ENCODE data around the gene CDH22.
A peak's percentile ranks its signal among the peaks of the same experiment; 100 is the strongest.

Gene CDH22

DNA sequence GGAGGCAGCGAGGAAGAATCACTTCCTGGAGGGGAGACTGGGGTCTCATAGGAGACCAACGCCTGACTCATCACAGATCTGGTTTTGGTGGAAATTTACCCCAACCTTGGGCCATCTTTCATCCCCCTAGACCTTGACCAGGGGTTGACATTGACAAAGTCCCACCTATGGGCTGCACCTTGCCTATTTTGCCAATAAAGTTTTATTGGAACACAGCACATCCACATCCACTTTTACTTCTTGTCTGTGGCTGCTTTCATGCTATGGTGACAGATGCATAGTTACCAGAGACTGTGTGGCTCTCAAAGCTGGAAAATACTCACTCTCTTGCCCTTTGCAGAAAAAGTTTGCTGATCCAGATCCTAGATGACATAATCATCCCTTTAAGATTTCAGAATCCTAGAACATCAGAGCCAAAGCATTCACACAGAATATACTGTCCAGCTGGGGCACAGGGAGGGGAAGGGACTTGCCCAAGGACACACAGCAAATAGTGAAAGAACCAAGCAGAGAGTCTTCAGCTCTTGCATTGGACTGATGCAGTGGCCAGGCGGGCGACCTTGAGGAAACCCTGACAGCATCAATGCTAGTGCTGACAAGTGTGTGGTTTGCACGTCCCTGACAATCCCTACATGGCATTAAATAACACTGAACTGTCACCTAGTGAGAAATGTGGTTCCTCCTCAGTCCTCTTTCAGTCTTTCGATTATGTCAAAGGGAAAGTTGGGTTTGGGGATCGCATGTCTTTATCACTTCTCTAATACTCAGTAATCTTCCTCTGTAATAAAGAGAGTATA, 149.0 kb downstream of the CDH22 start:
- FAIRE-seq (no peak), DNase-seq (ENCODE audit: extremely low spot score, insufficient read length, low read depth) (no peak)

DNA sequence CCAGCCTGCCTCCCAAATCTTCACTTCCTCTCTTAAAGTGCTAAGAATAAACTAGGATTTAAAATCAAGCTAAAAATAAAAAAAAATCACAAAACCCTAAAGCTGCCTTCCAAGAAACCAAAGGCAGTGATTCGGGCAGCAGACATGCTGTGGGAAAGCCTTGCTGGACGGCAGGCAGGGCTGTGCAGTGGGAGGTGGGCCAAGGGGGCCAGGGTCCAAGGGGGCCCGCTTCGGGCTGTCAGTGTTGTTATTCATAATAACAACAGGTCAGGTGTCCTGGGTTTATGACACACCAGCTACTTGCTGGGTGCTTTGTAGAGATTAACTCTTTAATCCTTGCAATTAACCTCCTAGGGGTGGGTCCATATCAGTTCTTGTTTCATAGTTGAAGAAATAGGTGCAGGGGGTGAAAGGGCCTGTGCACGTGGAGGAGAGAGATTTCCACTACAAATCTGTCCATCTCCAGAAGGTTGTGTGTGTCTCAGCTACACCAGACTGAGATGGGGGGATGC, 149.8 kb downstream of the CDH22 start:
- no peak for FAIRE-seq
- DNase-seq (ENCODE audit: extremely low spot score, insufficient read length, low read depth), result no peak

DNA sequence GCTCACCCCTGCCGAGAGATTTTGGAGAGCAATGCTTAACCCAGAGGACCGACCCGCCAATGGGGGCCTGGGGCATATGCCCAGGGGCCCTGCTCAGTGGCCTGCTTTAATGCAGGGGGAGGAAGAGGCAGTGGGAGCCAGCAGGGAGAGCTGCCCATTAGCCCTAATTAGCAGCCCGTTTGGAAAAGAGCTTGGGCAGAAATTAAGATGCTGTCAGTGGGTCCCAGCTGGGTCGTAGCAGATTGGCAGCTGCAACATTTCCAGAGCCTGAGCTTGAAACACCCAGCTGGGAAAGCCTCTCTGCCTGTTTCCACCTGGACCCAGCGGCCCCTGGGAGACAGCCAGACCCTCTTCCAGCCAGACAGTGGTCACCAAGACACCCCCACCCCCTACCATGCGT, 150.7 kb downstream of the CDH22 start:
- FAIRE-seq, result no peak

DNA sequence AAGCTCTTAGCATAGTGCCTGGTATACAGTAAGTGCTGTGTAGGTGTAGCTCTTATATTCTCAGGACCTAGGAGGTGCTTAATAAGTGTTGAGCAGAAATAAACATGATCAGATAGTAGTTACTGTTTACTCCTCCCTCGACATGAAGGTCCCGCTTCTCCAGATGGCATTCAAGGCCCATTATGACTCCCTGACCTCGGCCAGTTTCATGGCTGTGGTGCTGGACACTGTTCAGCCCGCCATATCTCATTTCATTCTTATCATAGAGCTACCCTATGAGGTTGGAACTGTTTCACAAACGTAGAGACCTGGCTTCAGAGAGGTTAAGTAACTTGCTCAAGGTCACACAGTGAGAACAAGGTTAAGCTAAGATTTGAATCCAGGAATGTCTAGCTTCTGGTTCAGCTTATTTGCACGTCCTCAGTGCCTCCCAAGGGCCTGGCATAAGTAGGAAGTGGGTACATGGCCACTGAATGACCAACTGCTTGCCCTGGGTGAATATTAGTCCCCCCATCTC, 151.2 kb downstream of the CDH22 start:
- no peak for DNase-seq (ENCODE audit: extremely low spot score, insufficient read length, low read depth)
- no peak for FAIRE-seq

More for the DNA sequence above, 150.7 kb downstream of the CDH22 start:
- DNase-seq (ENCODE audit: extremely low spot score, insufficient read length, low read depth), result no peak

DNA sequence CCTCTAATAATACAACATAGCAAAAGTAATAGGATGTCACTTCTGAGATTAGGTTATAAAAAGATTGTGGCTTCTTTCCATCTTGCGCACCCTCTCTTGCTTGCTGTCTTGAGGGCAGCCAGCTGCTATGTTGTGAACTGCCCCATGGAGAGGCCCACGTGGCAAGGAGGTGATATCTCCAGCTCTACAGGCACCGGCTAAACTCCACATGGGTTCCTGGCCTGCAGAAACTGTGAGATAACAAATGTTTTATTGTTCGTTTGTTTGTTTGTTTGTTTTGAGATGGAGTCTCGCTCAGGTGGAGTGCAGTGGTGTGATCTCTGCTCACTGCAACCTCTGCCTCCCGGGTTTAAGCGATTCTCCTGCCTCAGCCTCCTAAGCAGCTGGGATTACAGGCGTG, 152.2 kb downstream of the CDH22 start:
- no peak for DNase-seq (ENCODE audit: extremely low spot score, insufficient read length, low read depth)
- no peak for FAIRE-seq

DNA sequence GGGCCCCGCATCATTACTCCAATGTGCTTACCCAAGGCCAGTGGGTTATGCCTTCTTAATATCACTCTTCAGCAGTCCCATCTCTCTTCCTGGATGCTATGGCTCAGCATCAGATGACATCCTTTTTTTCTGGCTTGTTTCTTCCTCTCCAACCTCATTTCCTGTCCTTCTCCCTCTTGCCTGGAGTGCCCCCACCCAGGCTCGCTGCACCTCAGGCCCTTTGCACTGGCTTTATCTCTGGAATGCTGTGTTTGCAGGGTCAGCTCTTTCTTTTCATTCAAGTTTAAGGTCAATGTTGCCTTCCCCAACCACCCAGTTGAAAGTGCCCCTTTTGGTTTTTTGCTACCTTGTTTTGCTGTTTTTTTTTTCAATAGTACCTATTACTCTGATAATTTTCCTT, 153.5 kb downstream of the CDH22 start:
- no peak for FAIRE-seq
- DNase-seq (ENCODE audit: extremely low spot score, insufficient read length, low read depth), result no peak

DNA sequence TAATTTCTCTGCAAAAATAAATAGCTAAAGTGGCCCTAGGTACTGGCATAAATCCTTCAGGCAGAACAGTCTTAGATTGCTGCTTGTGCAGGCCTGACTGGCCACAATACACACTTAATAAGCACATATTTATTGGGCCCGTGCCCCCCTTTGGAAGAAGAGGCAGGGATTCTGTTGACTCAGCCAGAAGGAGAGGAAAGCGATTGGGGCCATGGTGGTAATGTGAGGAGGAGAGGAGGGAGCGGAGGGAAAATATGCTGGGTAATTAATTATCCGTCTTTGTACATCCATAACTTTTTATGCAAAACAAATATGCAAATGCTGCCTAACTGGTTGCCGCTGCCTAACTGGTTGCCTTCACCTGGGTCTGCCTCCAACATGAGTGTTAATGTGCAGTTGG, 154.0 kb downstream of the CDH22 start:
- DNase-seq (ENCODE audit: extremely low spot score, insufficient read length, low read depth) (no peak), FAIRE-seq (no peak)

DNA sequence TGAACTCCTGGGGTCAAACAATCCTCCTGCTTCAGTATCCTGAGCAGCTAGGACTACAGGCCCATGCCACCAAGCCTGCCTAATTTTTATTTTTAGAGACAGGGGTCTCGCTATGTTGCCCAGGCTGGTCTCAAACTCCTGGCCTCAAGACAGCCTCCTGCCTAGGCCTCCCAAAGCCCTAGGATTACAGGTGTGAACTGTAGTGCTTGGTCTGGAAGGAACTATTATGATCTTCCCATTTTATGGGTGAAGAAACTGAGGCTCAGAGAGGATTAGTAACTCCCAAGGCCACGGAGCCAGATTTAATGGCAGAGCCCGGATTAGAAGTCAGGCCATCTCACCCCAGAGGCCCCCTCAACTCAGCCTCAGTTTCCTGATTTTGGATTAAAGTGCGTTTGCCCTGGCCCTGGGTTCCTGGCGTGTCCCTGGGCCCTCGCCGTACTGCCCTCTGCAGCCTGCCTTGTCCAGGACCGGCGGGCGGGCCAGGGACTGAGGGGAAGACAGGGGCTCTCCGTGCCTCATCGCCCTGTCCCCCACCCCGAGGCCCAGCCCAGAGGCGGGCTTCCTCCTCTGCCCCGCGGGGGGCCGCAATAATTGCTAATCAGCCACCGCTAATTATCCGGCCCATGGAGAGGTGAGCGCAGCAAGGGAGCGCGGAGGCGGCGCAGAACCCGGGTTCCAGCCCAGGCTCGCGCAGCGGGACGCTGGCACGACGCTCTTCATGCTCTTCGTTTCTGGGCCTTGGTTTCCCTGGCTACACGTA, 155.3 kb downstream of the CDH22 start:
- DNase-seq (ENCODE audit: extremely low spot score, insufficient read length, low read depth) (no peak), FAIRE-seq (no peak)

DNA sequence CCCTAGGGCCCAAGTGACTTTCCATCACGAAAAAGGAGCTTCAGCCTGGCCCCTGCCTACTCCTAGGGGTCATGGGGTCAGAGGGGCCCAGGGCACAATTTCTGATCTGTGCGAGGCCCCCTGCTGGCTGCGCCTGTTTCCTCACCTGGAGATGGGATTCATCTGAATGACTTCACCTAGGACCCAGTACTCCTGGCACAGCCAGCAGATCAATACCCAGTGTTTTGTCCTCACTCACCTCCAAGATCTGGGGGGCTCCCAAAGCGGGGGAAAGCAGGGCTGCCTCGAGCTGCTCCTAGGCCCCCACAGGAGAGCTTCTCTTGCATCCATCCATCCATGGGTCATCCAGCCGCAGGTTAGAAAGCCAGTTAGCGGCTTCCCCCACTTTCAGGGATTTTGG, 156.4 kb downstream of the CDH22 start:
- FAIRE-seq (no peak), DNase-seq (ENCODE audit: extremely low spot score, insufficient read length, low read depth) (peak; percentile 28)

DNA sequence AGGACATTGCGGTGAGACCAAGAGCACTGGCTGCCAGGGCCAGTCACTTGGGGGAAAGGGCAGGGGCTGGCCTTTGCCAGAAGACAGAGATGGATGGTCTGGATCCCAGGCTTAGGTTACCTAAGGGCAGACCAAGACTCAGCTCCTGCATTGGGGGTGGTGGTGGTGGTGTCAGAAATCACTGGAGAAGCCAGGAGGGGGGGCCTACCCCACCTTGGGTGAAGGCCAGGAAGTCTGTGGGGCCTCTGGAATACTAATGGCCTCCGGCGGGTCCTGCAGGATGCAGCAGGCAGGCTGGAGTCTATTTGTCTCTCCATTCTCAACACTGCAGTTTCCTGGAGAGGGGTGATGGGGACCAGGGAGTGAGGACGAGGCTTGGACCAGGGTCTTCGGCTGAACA, 157.4 kb downstream of the CDH22 start:
- no peak for FAIRE-seq

DNA sequence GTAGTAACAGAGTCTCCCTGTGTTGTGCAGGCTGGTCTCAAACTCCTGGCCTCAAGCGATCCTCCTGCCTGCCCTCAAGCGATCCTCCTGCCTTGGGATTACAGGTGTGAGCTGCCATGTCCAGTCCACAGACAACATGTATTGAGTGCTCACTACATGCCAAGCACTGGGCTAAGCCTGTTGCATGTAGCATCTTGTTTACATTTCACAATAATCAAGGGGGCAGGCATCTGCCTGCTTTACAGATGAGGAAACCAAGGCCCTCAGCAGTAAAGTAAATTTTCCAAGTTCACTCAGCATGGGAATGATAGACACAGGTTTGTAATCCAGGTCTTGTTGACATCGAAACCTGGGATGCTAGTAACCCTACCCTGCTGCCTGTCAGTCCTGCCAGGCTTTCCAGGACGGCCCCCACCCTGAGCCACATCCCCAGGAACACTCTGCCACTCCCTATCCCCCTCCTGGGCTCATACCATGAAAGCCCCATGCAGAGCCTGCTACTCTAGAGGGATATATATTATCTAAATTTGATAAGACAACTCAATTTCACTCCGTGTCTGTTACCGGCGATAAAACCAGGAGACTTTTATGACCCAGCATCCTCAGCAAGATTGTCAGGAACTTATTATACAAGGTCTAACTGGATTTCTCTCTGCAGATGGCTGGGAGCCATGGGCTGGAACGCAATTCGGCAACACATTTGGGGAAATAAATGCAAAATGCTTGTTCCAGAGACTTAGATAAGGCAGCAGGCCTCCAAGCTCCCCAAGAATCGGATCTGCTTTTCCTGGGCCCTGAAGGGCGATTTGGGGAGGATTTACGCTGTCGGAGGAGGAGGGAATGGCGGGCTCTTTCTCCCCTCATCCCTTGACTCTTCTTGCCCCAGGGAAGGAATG, 159.7 kb downstream of the CDH22 start:
- FAIRE-seq, result no peak
- no peak for DNase-seq (ENCODE audit: extremely low spot score, insufficient read length, low read depth)

More for the DNA sequence above, 157.4 kb downstream of the CDH22 start:
- DNase-seq (ENCODE audit: extremely low spot score, insufficient read length, low read depth), result no peak

DNA sequence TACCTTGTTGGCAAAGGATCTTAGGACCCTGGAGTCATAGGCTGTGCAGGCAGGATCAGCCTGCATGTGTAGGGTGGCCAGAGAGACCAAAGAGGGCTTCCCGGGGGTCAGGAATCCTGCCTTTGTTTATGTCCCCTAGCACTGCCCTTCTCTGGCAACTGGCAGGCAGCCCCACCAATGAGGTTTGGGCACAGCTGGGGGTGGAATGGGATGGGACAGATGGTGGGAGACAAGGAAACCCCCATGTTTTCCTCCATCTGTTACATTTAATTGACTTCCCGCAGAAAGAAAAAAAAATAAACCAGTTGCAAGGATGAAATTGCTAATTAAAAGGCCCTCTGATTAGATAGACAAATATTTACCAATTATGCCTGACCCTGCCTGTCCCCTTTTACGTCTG, 162.6 kb downstream of the CDH22 start:
- DNase-seq (ENCODE audit: extremely low spot score, insufficient read length, low read depth) (no peak), FAIRE-seq (no peak)

DNA sequence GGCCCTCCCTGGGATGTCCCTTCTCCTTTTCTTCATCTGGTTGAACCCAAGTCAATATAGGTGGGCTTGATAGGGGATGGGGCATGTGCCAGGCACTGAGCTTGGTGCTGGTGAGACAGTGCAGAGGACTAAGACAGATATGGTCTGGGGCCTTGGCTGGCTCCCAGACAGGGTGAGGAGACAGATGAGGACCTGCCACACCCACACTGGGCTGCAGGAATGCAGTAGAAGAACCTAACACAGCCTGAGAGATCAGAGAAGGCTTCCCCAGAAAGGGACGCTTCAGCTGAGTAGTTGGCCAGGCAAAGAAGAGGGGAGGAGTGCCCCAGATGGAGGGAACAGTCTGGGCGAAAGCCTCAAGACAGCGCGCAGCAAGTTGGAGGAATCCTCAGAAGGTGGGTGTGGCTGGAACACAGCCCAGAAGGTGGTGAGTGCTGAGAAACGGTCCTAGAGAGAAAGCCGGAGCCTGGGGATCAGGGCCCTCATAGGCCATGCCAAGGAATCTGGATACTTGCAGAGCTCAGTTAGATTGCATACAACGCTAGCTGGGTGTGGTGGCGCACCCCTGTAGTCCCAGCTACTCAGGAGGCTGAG, 163.8 kb downstream of the CDH22 start:
- no peak for FAIRE-seq
- DNase-seq (ENCODE audit: extremely low spot score, insufficient read length, low read depth), result no peak

DNA sequence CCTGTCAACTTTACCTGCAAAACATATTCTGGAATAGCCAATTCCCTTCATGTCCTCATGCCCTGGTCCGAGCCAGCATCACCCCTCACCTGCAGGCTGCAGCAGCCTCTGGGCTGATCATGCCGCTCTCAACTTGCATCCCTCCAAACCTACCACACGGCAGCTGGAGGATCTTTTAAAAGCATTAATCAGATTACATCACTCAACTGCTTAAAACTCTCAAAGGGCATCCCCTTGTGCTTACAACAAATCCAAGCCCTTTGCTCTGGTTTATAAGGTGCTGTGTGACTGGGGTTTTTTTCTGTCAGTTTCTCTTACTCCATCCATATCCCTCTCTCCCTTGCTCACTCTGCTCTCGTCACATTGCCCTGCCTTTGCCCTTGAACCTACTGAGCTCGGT, 166.2 kb downstream of the CDH22 start:
- DNase-seq (ENCODE audit: extremely low spot score, insufficient read length, low read depth), result no peak

DNA sequence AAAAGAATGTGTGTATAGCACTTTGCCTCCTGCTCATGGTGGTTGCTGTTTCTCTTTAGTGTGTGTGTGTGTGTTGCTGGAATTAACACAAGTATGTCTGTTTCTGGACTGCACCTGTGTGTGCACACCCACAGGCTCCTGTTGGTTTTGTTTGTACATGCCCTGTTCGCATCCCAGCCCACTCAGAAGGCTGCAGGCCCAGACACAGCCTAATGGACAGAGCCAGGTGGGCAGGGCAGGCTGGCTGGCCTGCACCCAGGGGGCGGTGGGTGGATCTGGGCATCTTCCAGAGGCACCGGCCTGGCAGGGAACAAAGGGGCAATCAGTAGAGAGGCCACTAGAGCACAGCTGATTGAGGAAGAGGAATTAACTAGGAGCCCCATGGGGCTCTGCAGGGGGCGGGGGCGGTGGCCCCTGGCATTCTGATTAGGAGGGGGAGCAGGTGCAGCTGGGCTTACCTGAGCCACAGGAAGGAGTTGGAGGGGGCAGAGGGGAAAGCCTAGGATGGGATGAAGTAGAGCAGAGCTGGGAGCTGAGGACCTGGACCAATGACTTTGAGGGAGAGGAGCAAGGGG, 168.3 kb downstream of the CDH22 start:
- DNase-seq (ENCODE audit: extremely low spot score, insufficient read length, low read depth) (no peak), FAIRE-seq (no peak)

More for the DNA sequence above, 166.2 kb downstream of the CDH22 start:
- no peak for FAIRE-seq

DNA sequence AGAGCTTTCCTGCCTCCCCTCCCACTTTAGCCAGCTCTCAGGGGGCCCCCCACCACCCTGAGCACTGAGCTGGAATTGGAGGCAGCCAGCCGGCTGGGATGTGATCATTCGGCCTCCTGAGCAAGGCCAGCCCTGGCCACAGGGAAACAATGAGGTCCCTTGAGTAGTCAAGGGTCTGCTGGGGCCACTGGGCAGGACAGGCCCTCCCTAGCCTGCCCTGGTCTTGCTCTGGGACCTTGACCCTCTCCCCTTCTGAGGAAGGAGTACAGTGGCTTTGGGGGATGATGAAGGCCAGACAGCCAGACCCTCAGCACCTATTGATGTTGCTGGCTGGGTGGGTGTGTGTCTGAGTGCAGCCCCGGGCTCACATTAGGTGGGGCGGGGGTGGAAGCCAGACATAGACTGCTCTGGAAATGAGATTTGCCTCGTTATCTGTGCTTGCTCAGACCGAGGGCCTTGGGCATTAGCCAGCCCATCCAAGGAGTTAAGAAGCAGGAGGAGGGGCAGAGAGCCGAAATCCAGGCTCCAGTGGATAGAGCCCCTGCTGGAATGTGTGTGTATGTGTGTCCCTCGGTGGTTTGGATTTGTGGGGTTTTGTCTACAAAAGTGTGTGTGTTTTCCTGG, 168.9 kb downstream of the CDH22 start:
- no peak for FAIRE-seq
- no peak for DNase-seq (ENCODE audit: extremely low spot score, insufficient read length, low read depth)

DNA sequence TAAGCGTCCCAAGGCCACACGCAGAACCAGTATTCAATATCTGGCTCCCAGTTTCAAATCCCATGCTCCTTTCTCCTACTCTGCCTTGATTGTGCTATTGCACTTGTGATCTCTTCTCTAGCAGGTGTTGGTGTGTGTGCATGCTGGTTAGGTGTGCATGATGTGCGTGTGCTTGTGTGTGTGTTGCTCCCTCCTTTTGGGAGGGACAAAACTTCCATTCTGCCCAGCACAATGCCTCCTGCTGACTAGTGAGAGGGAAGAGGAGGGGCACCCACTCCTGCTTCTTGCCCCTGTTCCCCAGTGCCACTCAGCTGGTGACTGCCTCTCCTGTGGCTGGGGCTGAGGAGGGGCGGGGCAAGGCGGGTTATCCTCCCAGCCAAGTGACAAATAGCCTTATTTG, 170.5 kb downstream of the CDH22 start:
- FAIRE-seq (no peak), DNase-seq (ENCODE audit: extremely low spot score, insufficient read length, low read depth) (no peak)

DNA sequence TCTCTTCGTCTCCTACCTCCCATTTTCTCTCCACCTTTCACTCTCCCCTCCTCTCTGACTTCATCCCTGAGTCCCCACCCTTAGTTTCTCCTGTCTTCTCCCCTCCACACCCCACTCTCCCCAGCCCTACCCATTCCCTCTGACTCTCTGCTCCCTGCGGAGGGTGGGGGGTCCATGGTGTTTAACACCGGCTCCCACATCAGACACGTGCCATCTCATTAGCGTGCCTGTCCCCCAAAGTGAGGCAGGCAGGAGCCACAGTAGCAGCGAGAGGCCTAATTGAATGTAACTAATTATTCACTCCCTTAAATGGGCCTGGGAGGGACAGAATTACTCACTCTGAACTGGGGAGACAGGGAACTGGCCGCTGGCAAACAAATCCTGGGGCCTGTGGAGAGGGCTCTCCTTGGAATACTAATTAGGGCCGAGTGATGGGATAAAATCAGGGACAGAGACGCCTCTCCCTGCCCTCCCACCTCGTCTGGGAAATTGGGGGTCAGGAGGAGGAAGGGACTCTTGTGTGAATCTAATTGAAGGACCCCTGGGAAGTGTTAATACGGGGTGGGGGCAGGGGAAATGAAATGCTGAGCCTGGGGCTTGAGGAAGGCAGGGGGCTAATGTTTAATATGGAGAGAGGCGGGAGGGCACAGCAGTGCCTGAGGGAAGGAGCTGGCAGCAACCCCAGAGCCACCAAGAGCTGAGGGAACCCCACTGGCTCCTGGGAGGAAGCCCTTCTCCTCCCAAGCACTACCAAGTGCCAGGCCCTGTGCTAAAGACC, 172.3 kb downstream of the CDH22 start:
- DNase-seq (ENCODE audit: extremely low spot score, insufficient read length, low read depth) (no peak), FAIRE-seq (no peak)
